H9 (cell line): ENCODE data around the gene SLC38A11. TPM values are rescaled to one million over a fixed set of nuclear protein-coding genes. Genes with fewer than 3 reads are reported as not detected.

Source experiments
- DNase-seq: peaks from one replicate; pipeline ENCODE4 v3.0.0-alpha.2; 2017
- H2AFZ ChIP-seq: one replicate; pipeline ENCODE4 v1.6.1; 2013; ENCODE audit warnings: mild to moderate bottlenecking, low read length, control low read depth, moderate library complexity
- H2AK5ac ChIP-seq: 2 replicates; pipeline ENCODE4 v1.6.1; 2013; ENCODE audit warnings: low read length, control low read depth, mixed read lengths; ENCODE audit not compliant: insufficient read length
- H2BK120ac ChIP-seq: one replicate; pipeline ENCODE4 v1.6.1; 2013; ENCODE audit warnings: low read depth, mild to moderate bottlenecking, low read length, control low read depth, inconsistent platforms; ENCODE audit not compliant: poor library complexity, severe bottlenecking
- H2BK12ac ChIP-seq: 2 replicates; pipeline ENCODE4 v1.6.1; 2013; ENCODE audit warnings: low read length, control low read depth, mixed read lengths, low read depth; ENCODE audit not compliant: insufficient read length
- H2BK15ac ChIP-seq: 2 replicates; pipeline ENCODE4 v1.6.1; 2013; ENCODE audit warnings: low read depth, low read length, control low read depth
- H2BK20ac ChIP-seq: one replicate; pipeline ENCODE4 v1.6.1; 2013; ENCODE audit warnings: low read depth, mild to moderate bottlenecking, low read length, control low read depth, inconsistent platforms; ENCODE audit not compliant: poor library complexity, severe bottlenecking
- H2BK5ac ChIP-seq: 2 replicates; pipeline ENCODE4 v1.6.1; 2013; ENCODE audit warnings: low read length, control low read depth, mixed read lengths; ENCODE audit not compliant: insufficient read length
- H3K14ac ChIP-seq: 2 replicates; pipeline ENCODE4 v1.6.1; 2013; ENCODE audit warnings: low read length, control low read depth; ENCODE audit not compliant: insufficient read depth
- H3K18ac ChIP-seq: 2 replicates; pipeline ENCODE4 v1.6.1; 2013; ENCODE audit warnings: low read depth, mild to moderate bottlenecking, mixed read lengths, low read length, control low read depth; ENCODE audit not compliant: insufficient read length
- H3K23ac ChIP-seq: 2 replicates; pipeline ENCODE4 v1.6.1; 2013; ENCODE audit warnings: low read length, control low read depth, mixed read lengths, low read depth; ENCODE audit not compliant: insufficient read length
- H3K23me2 ChIP-seq: 2 replicates; pipeline ENCODE4 v1.6.1; 2013; ENCODE audit warnings: low read depth, mild to moderate bottlenecking, mixed read lengths, low read length, control low read depth; ENCODE audit not compliant: insufficient read length, poor library complexity, severe bottlenecking
- H3K27ac ChIP-seq: 2 replicates; pipeline ENCODE4 v1.5.1; 2013; ENCODE audit warnings: low read length, control low read depth, mixed read lengths, low read depth; ENCODE audit not compliant: insufficient read length
- H3K27me3 ChIP-seq: 2 replicates; pipeline ENCODE4 v1.6.1; 2013; ENCODE audit warnings: low read length, control low read depth, inconsistent platforms; ENCODE audit not compliant: insufficient read depth
- H3K4ac ChIP-seq: 2 replicates; pipeline ENCODE4 v1.6.1; 2013; ENCODE audit warnings: low read depth, mild to moderate bottlenecking, control low read depth, inconsistent platforms, low read length, moderate library complexity
- H3K4me1 ChIP-seq: 2 replicates; pipeline ENCODE4 v1.6.1; 2013; ENCODE audit warnings: low read length, control low read depth, inconsistent platforms; ENCODE audit not compliant: insufficient read depth
- H3K4me2 ChIP-seq: 2 replicates; pipeline ENCODE4 v1.6.1; 2013; ENCODE audit warnings: low read length, control low read depth, mixed read lengths; ENCODE audit not compliant: insufficient read length, insufficient read depth
- H3K56ac ChIP-seq: 2 replicates; pipeline ENCODE4 v1.6.1; 2013; ENCODE audit warnings: low read depth, mild to moderate bottlenecking, mixed read lengths, low read length, control low read depth; ENCODE audit not compliant: insufficient read length
- H3K79me1 ChIP-seq: 2 replicates; pipeline ENCODE4 v1.6.1; 2013; ENCODE audit warnings: low read depth, mild to moderate bottlenecking, moderate library complexity, low read length, control low read depth, inconsistent platforms; ENCODE audit not compliant: insufficient read depth, poor library complexity, severe bottlenecking
- H3K79me2 ChIP-seq: 2 replicates; pipeline ENCODE4 v1.6.1; 2013; ENCODE audit warnings: low read length, control low read depth, inconsistent platforms; ENCODE audit not compliant: insufficient read depth
- H3K9ac ChIP-seq: 2 replicates; pipeline ENCODE4 v1.6.1; 2013; ENCODE audit warnings: low read length, control low read depth, mixed read lengths; ENCODE audit not compliant: insufficient read length; ENCODE audit errors: extremely low read depth
- H3K9me3 ChIP-seq: one replicate; pipeline ENCODE4 v1.6.1; 2013; ENCODE audit warnings: low read depth, low read length, inconsistent platforms; ENCODE audit not compliant: control insufficient read depth
- H3T11ph ChIP-seq: one replicate; pipeline ENCODE4 v1.6.1; 2013; ENCODE audit warnings: mild to moderate bottlenecking, low read length, control low read depth, inconsistent platforms
- H4K20me1 ChIP-seq: one replicate; pipeline ENCODE4 v1.6.1; 2013; ENCODE audit not compliant: control insufficient read depth, insufficient read length, insufficient read depth
- H4K5ac ChIP-seq: 2 replicates; pipeline ENCODE4 v1.6.1; 2013; ENCODE audit warnings: low read depth, mild to moderate bottlenecking, mixed read lengths, low read length, control low read depth; ENCODE audit not compliant: insufficient read length
- H4K8ac ChIP-seq: replicated peaks from 2 replicates; pipeline ENCODE4 v1.6.1; 2013; ENCODE audit warnings: low read length, control low read depth, mixed read lengths, low read depth; ENCODE audit not compliant: insufficient read length
- H4K91ac ChIP-seq: 2 replicates; pipeline ENCODE4 v1.6.1; 2013; ENCODE audit warnings: low read depth, mild to moderate bottlenecking, moderate library complexity, mixed read lengths, low read length, control low read depth; ENCODE audit not compliant: insufficient read length
- H3K27ac Mint-ChIP-seq, 3 experiments: 2 replicates in 2 of 3; 3 replicates in 1 of 3; pipeline ENCODE4 v1.8.0; 2020 to 2021; ENCODE audit warnings: mixed read lengths in 3 of 3, mild to moderate bottlenecking in 1 of 3, moderate library complexity in 1 of 3
- H3K27me3 Mint-ChIP-seq: 2 replicates; pipeline ENCODE4 v1.8.0; 2021; ENCODE audit warnings: low read depth, mild to moderate bottlenecking, moderate library complexity, mixed read lengths
- H3K36me3 Mint-ChIP-seq, 3 experiments: 2 replicates in 2 of 3; 3 replicates in 1 of 3; pipeline ENCODE4 v1.8.0; 2020 to 2021; ENCODE audit warnings: low read depth in 3 of 3, mixed read lengths in 3 of 3; ENCODE audit not compliant: insufficient read depth in 1 of 3
- H3K4me1 Mint-ChIP-seq, 2 experiments: 2 replicates each; pipeline ENCODE4 v1.8.0; 2020; ENCODE audit warnings: mixed read lengths in 2 of 2
- H3K4me3 Mint-ChIP-seq, 2 experiments: 2 replicates in 1 of 2; 3 replicates in 1 of 2; pipeline ENCODE4 v1.8.0; 2020 to 2021; ENCODE audit warnings: mild to moderate bottlenecking in 2 of 2, mixed read lengths in 2 of 2, moderate library complexity in 1 of 2
- H3K9me3 Mint-ChIP-seq, 2 experiments: 2 replicates in 1 of 2; 3 replicates in 1 of 2; pipeline ENCODE4 v1.8.0; 2020; ENCODE audit warnings: mild to moderate bottlenecking in 2 of 2, mixed read lengths in 2 of 2, moderate library complexity in 1 of 2
- WGBS: extraction: QIAGEN DNeasy Blood & Tissue Kit; methylation state at CpG from one replicate; pipeline ENCODE4 v1.1.7; 2013; ENCODE audit warnings: missing lambda C conversion rate, low lambda C conversion rate, mixed read lengths; ENCODE audit not compliant: insufficient read length; ENCODE audit errors: extremely low coverage; 5-methylcytosine and 5-hydroxymethylcytosine counted together
- total RNA-seq: library from RNA; stranded (reverse); gene quantifications from 2 replicates; pipeline ENCODE4 v1.2.1, GENCODE V29; 2021
- TF ChIP-seq, protein P1 (sequence below): fragments of 200-600 bp; sonication (generic); conservative IDR thresholded peaks from 3 replicates; pipeline ENCODE4 v1.8.0; 2021; ENCODE audit warnings: antibody characterized with exemption, mild to moderate bottlenecking

The SLC38A11 gene
- total RNA-seq, 1 experiment from 2014 or later, result not detected

- no peaks in the 10 kb centered on the region for H3K79me1 ChIP-seq
- no CpG with 5 or more reads among the region's 1 CpG for whole genome bisulfite sequencing
- Mint-ChIP-seq H3K27ac (no peak overlapping the region), H3K36me3 (no peaks in the 10 kb centered on the region), H3K9me3 (no peaks in the 10 kb centered on the region), H3K4me1 (peaks cover 38 to 40% of the 10 kb centered on the region in 2 experiments), H3K27me3 (no peaks in the 10 kb centered on the region), H3K4me3 (no peak overlapping the region)
- H4K5ac ChIP-seq, result no peak overlapping the region
- no peak overlapping the region for H2BK20ac ChIP-seq
- no peak overlapping the region for H3T11ph ChIP-seq
- H3K14ac ChIP-seq, result no peak overlapping the region
- H3K27ac ChIP-seq, result no peak overlapping the region
- DNase-seq, result no peak
- no peaks in the 10 kb centered on the region for H3K9me3 ChIP-seq
- TF ChIP-seq, protein P1, sequence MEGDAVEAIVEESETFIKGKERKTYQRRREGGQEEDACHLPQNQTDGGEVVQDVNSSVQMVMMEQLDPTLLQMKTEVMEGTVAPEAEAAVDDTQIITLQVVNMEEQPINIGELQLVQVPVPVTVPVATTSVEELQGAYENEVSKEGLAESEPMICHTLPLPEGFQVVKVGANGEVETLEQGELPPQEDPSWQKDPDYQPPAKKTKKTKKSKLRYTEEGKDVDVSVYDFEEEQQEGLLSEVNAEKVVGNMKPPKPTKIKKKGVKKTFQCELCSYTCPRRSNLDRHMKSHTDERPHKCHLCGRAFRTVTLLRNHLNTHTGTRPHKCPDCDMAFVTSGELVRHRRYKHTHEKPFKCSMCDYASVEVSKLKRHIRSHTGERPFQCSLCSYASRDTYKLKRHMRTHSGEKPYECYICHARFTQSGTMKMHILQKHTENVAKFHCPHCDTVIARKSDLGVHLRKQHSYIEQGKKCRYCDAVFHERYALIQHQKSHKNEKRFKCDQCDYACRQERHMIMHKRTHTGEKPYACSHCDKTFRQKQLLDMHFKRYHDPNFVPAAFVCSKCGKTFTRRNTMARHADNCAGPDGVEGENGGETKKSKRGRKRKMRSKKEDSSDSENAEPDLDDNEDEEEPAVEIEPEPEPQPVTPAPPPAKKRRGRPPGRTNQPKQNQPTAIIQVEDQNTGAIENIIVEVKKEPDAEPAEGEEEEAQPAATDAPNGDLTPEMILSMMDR, result no peak
- H3K9ac ChIP-seq, result no peak overlapping the region
- H2BK12ac ChIP-seq, result no peak overlapping the region
- H3K56ac ChIP-seq, result no peak overlapping the region
- peaks cover 5% of the 10 kb centered on the region; the same call in 1 of the 2 replicates for H3K4me1 ChIP-seq
- H4K91ac ChIP-seq, result no peak overlapping the region
- no peak overlapping the region for H3K4me2 ChIP-seq
- H3K23ac ChIP-seq, result no peak overlapping the region
- no peaks in the 10 kb centered on the region for H3K79me2 ChIP-seq
- H4K8ac ChIP-seq, result no peak overlapping the region
- no peaks in the 10 kb centered on the region for H4K20me1 ChIP-seq
- no peak overlapping the region for H3K4ac ChIP-seq
- H2BK5ac ChIP-seq, result no peak overlapping the region
- H3K18ac ChIP-seq, result no peak overlapping the region
- H2AK5ac ChIP-seq, result no peak overlapping the region
- no peak overlapping the region for H2AFZ ChIP-seq
- H2BK15ac ChIP-seq, result no peak overlapping the region
- H2BK120ac ChIP-seq, result no peak overlapping the region
- no peaks in the 10 kb centered on the region for H3K23me2 ChIP-seq
- no peaks in the 10 kb centered on the region for H3K27me3 ChIP-seq
Measured at GRCh38 chr2:164911832-164912231, 43.5 kb downstream of the SLC38A11 start.
